ENCODE measurements around the gene GULP1.

DNA sequence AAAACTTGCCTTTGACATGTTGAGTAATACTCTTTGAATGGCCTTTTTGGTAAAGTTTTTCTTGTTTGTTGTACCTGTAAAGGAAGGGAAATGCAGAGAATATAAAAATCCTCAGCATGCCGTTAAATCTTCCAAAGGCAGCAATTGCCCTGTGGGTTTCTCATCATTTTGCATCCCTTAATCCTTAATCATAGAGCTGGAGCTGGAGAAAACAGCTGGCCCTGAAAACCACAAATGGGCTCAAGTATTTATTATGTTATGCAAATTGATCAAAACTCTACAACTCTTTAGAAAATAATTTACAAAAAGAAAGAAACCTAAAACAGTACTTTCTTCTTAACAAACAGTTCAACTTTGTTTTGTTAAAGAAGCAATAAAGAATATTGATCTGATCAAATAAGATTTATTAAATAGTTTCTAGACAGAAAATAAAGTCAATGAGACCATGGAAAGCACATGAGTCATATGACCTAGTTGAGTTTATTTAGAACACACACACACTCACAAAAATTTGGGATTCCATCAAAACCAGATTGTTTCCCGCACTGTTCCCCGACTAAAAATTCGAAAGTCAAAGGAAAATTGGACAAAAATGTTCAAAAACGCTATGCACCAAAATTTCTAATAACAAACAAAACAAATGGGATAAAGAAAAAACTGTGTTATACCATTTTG, 309.0 kb downstream of the GULP1 start:
- TF ChIP-seq ZNF24 (tag by site-specific recombination; IDR thresholded peaks at IDR 0.05), result no peak
- TF ChIP-seq KLF1 (tag by site-specific recombination; IDR thresholded peaks at IDR 0.05), result no peak
- TF ChIP-seq ZNF311 (tag by site-specific recombination; IDR thresholded peaks at IDR 0.05; ENCODE audit: borderline replicate concordance), result no peak
- TF ChIP-seq, protein P1, sequence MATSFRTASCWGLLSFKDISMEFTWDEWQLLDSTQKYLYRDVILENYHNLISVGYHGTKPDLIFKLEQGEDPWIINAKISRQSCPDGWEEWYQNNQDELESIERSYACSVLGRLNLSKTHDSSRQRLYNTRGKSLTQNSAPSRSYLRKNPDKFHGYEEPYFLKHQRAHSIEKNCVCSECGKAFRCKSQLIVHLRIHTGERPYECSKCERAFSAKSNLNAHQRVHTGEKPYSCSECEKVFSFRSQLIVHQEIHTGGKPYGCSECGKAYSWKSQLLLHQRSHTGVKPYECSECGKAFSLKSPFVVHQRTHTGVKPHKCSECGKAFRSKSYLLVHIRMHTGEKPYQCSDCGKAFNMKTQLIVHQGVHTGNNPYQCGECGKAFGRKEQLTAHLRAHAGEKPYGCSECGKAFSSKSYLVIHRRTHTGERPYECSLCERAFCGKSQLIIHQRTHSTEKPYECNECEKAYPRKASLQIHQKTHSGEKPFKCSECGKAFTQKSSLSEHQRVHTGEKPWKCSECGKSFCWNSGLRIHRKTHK (tag by site-specific recombination; IDR thresholded peaks at IDR 0.05), result no peak
- TF ChIP-seq ZNF274 (IDR thresholded peaks at IDR 0.05; ENCODE audit: low read length), result no peak
- TF ChIP-seq ZNF274 (tag by site-specific recombination; IDR thresholded peaks at IDR 0.05; ENCODE audit: borderline replicate concordance), result no peak
- TF ChIP-seq, protein P2, sequence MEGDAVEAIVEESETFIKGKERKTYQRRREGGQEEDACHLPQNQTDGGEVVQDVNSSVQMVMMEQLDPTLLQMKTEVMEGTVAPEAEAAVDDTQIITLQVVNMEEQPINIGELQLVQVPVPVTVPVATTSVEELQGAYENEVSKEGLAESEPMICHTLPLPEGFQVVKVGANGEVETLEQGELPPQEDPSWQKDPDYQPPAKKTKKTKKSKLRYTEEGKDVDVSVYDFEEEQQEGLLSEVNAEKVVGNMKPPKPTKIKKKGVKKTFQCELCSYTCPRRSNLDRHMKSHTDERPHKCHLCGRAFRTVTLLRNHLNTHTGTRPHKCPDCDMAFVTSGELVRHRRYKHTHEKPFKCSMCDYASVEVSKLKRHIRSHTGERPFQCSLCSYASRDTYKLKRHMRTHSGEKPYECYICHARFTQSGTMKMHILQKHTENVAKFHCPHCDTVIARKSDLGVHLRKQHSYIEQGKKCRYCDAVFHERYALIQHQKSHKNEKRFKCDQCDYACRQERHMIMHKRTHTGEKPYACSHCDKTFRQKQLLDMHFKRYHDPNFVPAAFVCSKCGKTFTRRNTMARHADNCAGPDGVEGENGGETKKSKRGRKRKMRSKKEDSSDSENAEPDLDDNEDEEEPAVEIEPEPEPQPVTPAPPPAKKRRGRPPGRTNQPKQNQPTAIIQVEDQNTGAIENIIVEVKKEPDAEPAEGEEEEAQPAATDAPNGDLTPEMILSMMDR (tag by site-specific recombination; IDR thresholded peaks at IDR 0.05), result no peak
- no peak for TF ChIP-seq SETDB1 (IDR thresholded peaks at IDR 0.05; ENCODE audit: insufficient read length, low read length)
- TF ChIP-seq, protein P3, sequence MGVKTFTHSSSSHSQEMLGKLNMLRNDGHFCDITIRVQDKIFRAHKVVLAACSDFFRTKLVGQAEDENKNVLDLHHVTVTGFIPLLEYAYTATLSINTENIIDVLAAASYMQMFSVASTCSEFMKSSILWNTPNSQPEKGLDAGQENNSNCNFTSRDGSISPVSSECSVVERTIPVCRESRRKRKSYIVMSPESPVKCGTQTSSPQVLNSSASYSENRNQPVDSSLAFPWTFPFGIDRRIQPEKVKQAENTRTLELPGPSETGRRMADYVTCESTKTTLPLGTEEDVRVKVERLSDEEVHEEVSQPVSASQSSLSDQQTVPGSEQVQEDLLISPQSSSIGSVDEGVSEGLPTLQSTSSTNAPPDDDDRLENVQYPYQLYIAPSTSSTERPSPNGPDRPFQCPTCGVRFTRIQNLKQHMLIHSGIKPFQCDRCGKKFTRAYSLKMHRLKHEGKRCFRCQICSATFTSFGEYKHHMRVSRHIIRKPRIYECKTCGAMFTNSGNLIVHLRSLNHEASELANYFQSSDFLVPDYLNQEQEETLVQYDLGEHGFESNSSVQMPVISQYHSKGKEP (tag by site-specific recombination; IDR thresholded peaks at IDR 0.05), result no peak
- TF ChIP-seq, protein P4, sequence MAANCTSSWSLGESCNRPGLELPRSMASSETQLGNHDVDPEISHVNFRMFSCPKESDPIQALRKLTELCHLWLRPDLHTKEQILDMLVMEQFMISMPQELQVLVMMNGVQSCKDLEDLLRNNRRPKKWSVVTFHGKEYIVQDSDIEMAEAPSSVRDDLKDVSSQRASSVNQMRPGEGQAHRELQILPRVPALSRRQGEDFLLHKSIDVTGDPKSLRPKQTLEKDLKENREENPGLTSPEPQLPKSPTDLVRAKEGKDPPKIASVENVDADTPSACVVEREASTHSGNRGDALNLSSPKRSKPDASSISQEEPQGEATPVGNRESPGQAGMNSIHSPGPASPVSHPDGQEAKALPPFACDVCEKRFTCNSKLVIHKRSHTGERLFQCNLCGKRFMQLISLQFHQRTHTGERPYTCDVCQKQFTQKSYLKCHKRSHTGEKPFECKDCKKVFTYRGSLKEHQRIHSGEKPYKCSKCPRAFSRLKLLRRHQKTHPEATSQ (tag by site-specific recombination; IDR thresholded peaks at IDR 0.05), result no peak
- TF ChIP-seq ZNF248 (tag by site-specific recombination; IDR thresholded peaks at IDR 0.05), result no peak
- TF ChIP-seq, protein P5, sequence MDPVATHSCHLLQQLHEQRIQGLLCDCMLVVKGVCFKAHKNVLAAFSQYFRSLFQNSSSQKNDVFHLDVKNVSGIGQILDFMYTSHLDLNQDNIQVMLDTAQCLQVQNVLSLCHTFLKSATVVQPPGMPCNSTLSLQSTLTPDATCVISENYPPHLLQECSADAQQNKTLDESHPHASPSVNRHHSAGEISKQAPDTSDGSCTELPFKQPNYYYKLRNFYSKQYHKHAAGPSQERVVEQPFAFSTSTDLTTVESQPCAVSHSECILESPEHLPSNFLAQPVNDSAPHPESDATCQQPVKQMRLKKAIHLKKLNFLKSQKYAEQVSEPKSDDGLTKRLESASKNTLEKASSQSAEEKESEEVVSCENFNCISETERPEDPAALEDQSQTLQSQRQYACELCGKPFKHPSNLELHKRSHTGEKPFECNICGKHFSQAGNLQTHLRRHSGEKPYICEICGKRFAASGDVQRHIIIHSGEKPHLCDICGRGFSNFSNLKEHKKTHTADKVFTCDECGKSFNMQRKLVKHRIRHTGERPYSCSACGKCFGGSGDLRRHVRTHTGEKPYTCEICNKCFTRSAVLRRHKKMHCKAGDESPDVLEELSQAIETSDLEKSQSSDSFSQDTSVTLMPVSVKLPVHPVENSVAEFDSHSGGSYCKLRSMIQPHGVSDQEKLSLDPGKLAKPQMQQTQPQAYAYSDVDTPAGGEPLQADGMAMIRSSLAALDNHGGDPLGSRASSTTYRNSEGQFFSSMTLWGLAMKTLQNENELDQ (tag by site-specific recombination; IDR thresholded peaks at IDR 0.05; ENCODE audit: low read depth), result no peak
- TF ChIP-seq ZNF707 (tag by site-specific recombination; IDR thresholded peaks at IDR 0.05), result no peak
- TF ChIP-seq ZNF19 (tag by site-specific recombination; IDR thresholded peaks at IDR 0.05; ENCODE audit: low read depth), result no peak
- no peak for TF ChIP-seq ZNF701 (tag by site-specific recombination; IDR thresholded peaks at IDR 0.05)

Measured in HEK293 (cell line).